ENCODE data around the gene KLHDC10. TPM values are rescaled to one million over a fixed set of nuclear protein-coding genes. Genes with fewer than 3 reads are reported as not detected.
"Not testable (repeated sequence)": the region's sequence is repeated elsewhere in the genome, so short reads cannot be mapped to it uniquely, and the experiment has no call there.

The KLHDC10 gene
- total RNA-seq, 1 donor from 2014 or later: 33.1 TPM

DNA sequence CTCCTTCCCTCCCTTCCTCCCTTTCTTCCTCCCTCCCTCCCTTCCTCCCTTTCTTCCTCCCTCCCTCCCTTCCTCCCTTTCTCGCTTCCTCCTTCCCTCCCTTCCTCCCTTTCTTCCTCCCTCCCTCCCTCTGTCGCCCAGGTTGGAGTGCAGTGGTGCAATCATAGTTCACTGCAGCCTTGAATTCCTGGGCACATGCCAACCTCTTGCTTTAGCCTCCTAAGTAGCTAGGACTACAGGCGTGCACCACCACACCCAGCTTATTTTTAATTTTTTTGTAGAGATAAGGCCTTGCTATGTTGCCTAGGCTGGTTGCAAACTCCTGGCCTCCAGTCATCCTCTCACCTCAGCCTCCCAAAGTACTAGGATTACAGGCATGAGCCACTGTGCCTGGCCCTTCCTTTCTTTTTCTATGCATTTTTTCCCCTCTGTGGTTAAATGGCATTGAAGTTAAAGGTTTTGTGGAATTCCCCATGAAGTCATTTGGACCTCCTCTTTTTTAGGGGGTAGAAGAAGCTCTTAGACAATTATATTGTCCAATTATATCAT lies 9.6 kb downstream of the KLHDC10 start:
- DNase-seq (ENCODE audit: low spot score): no peak

GRCh38 chr7:130083497-130083896 lies 13.2 kb downstream of the KLHDC10 start:
- DNase-seq (ENCODE audit: low spot score): not testable (repeated sequence)

DNA sequence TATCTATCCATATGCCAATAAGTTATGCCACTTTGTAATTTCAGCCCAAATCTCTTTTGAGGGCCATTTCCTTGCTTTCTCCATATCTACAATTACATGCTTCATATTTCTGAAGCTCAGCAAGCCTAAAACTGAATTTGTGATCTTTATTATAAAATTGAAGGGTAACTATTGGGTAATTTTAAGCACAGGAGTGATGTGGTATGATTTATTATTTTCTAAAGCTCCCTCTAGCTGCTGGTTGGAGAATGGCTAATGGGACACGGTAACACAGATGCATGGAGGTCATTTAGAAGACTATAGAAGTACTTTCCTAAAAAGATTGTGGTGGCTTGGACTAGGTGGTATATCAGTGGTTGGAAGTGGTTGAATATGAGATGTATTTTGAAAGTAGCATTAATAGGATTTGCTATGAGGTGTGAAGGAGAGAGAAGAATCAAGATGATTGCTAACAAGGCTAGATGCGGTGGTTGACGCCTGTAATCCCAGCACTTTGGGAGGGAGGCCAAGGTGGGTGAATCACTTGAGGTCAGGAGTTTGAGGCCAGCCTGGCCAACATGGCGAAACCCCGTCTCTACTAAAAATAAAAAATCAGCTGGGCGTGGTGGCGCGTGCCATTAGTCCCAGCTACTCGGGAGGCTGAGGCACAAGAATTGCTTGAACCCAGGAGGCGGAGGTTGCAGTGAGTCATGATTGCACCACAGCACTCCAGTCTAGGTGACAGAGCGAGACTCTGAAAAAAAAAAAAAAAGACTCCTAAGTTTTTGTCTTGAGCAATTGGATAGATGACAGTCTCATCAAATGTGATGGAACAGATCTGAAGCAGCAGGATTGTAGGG lies 13.9 kb downstream of the KLHDC10 start:
- DNase-seq (ENCODE audit: low spot score): no peak

DNA sequence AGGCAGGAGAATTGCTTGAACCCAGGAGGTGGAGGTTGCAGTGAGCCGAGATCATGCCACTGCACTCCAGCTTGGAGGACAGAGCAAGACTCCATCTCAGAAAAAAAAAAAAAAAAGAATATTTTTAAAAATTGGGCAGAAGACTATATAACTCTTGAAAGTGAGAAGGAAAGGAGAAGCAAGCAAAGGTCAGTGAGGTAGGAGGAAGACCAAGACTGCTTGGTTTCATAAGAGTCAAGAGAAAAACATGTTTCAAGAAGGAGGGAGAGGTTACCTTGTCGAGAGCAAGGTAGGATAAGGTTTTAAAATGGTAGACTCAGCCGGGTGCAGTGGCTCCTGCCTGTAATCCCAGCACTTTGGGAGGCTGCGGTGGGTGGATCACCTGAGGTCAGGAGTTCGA lies 14.9 kb downstream of the KLHDC10 start:
- DNase-seq (ENCODE audit: low spot score): not testable (repeated sequence)

GRCh38 chr7:130086938-130087337 lies 16.6 kb downstream of the KLHDC10 start:
- no peak for DNase-seq (ENCODE audit: low spot score)

DNA sequence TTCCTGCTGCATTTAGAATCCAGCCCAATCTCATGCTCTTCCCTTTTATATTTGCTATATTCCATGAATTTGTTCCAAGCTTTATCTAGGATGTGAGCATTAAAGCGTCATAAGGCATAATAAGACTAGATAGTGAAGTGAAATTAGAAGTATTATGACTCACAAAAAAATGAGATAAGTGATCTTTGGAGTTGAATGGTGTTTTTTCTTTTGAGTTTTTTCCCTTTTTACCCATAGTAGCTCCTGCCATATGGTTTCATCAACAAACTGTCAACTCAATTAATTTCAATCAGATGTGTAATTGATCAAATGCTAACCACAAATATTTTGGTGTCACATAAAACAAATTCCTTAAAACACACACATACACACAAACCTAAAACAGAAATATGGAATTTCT lies 17.0 kb downstream of the KLHDC10 start:
- no peak for DNase-seq (ENCODE audit: low spot score)

DNA sequence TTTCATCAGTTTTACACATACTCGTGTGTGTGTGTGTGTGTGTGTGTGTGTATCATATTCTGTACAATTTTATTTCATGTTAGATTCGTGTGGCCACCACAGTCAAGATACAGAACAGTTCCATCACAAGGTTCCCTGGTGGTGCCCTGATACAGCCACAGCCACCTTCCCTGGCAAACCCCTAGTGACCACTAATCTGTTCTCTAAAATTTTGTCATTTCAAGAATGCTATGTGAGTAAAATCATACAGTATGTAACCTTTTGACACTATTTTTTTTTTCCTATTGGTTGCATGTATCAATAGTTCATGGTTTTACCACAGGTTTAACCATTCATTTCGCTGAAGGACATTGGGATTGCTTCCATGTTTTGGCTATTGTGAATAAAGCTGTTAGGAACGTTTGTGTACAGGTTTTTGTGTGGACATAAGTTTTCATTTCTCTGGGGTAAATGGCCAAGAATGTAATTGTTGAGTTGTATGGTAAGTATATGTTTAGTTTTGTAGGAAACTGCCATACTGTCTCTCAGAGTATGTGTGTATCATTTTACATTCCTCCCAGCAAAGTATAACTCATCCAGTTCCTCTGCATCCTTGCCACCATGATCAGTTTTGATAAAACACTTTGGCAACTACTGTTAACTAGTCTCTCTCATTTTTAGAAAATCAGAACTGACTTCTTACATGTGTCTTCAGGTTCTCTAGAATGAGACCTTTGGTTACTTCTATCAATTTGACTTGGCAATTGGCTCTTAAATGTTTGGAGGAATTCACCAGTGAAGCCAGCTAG lies 20.6 kb downstream of the KLHDC10 start:
- DNase-seq (ENCODE audit: low spot score): no peak

GRCh38 chr7:130091999-130092398 lies 21.7 kb downstream of the KLHDC10 start:
- DNase-seq (ENCODE audit: low spot score): no peak

- no peak for DNase-seq (ENCODE audit: low spot score)
Observed at GRCh38 chr7:130092598-130092997, 22.3 kb downstream of the KLHDC10 start.

GRCh38 chr7:130095812-130096211 lies 25.5 kb downstream of the KLHDC10 start:
- no peak for DNase-seq (ENCODE audit: low spot score)

- DNase-seq (ENCODE audit: low spot score): no peak
Observed at GRCh38 chr7:130096243-130096827, 26.0 kb downstream of the KLHDC10 start.

DNA sequence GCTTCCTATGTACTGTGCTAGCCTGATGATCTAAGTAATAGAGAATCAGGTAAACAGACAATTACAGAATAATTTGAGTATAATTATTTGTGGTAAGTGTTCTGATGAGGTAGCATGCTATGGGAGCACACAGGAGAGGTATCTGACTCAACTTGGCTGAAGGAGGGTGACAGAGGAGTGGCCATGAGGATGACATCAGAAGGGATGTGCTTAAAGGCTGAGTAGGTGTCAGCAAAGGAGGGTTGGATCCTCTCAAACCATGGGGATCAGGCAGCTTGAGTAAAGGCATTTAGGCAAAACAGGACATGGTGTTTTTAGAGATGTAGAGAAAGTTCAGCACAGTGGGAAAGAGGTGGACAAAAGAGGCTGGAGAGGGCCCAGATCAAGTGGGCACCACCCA lies 29.0 kb downstream of the KLHDC10 start:
- no peak for DNase-seq (ENCODE audit: low spot score)

DNA sequence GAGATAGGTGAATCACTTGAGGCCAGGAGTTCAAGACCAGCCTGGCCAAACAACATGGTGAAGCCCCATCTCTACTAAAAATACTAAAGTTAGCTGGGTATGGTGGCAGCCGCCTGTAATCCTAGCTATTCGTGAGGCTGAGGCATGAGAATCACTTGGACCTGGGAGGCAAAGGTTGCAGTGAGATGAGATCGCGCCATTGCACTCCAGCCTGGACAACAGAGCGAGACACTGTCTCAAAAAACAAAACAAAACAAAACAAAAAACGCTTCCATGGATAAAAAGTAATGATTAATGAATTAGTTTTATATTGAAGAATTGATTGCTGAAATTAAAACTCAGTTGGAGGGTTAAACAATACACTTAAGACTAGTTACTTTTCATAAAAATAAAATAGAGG lies 32.3 kb downstream of the KLHDC10 start:
- DNase-seq (ENCODE audit: low spot score): no peak

GRCh38 chr7:130107949-130108674 lies 37.8 kb downstream of the KLHDC10 start:
- no peak for DNase-seq (ENCODE audit: low spot score)

GRCh38 chr7:130108809-130109208 lies 38.5 kb downstream of the KLHDC10 start:
- DNase-seq (ENCODE audit: low spot score): no peak

- DNase-seq (ENCODE audit: low spot score): no peak
Observed at GRCh38 chr7:130112093-130112492, 41.8 kb downstream of the KLHDC10 start.

DNA sequence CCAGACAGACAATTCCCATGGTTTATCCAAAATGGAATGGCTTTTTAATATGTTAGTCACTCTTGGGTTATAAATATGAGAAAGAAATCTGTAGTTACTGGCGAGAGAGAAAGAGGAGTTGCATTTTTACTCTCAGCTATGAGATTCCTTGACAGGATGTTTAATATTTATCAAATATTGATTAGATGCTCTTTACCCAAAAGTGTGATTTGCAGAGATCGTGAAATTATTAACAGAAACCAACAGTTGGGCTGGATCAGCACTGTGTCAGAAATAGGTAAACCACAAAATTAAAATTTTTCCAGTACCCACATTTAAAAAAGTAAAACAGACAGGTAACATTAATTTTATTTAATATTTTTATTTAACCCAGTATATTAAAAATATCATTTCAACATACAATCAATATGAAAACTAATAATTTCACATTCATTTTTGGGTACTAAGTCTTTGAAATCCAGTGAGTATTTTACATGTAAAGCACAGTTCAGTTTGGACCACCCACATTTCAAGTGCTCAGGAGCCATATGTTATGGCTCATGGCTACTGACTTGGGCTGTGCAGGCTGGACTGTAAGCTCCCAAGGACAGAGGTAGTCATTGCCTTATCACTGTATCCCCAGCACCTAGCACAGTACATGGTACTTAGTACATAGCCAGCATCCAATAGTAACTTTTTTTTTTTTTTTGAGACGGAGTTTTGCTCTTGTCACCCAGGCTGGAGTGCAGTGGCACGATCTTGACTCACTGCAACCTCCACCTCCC lies 42.5 kb downstream of the KLHDC10 start:
- no peak for DNase-seq (ENCODE audit: low spot score)

DNA sequence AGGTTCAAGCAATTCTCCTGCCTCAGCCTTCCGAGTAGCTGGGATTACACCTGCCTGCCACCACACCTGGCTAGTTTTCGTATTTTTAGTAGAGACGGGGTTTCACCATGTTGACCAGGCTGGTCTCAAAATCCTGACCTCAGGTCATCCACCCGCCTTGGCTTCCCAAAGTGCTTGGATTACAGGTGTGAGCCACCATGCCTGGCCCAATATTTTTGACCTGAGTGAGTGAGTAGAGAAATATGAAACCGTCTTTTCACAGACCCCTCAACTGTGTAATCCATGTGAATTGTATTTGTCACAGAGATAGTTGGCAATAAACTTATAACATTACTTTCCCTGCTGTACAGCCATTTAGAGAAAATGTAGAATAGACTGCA lies 43.1 kb downstream of the KLHDC10 start:
- DNase-seq (ENCODE audit: low spot score): not testable (repeated sequence)

GRCh38 chr7:130113887-130114286 lies 43.6 kb downstream of the KLHDC10 start:
- DNase-seq (ENCODE audit: low spot score): no peak

DNA sequence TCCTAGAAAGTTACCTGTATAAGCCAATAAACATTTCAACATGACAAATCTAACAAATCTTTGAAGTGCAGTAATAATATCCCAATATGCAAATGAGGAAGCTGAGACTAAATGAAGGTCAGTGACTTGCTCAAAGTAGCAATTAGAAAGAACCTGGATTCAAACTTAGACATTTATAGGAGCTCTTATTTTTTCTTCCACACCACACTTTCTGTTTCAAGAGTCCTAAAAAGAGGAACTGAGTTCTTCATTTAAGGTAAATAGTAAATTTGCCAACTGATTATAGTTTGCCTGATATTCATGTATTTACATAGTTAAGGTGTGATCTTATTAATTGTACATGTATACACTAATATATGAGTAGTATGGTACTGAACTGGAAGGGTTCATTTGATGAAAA lies 44.0 kb downstream of the KLHDC10 start:
- no peak for DNase-seq (ENCODE audit: low spot score)

- DNase-seq (ENCODE audit: low spot score): no peak
Observed at GRCh38 chr7:130114776-130115175, 44.4 kb downstream of the KLHDC10 start.

Data from ureter (tissue), 1 donor.